ENCODE data around the gene ADARB1. TPM values are rescaled to one million over a fixed set of nuclear protein-coding genes. Genes with fewer than 3 reads are reported as not detected.

The ADARB1 gene
- total RNA-seq, 1 donor from 2014 or later: 5.1 TPM

- no peaks in the 10 kb centered on the region for H3K27me3 ChIP-seq
- Mint-ChIP-seq H3K4me3 (no peak overlapping the region), H3K4me1 (peaks cover 18% of the 10 kb centered on the region), H3K9me3 (no peaks in the 10 kb centered on the region), H3K36me3 (peaks cover 8% of the 10 kb centered on the region), H3K27me3 (ENCODE audit: insufficient read depth, low read depth) (peaks cover 2% of the 10 kb centered on the region), H3K27ac (no peak overlapping the region)
- no peak overlapping the region for H3K4me2 ChIP-seq
- DNase-seq (ENCODE audit: low spot score): no peak
- no peaks in the 10 kb centered on the region for H3K36me3 ChIP-seq
- no peak overlapping the region for H3K4me3 ChIP-seq
- no peaks in the 10 kb centered on the region for H3F3A ChIP-seq (ENCODE audit: low read depth)
- TF ChIP-seq CTCF (IDR thresholded peaks at IDR 0.05): no peak
- no peak for TF ChIP-seq EZH2phosphoT487 (IDR thresholded peaks at IDR 0.05)
- TF ChIP-seq EZH2 (IDR thresholded peaks at IDR 0.05): no peak
- no peaks in the 10 kb centered on the region for H3K79me2 ChIP-seq (ENCODE audit: low read depth)
- no peaks in the 10 kb centered on the region for H3K9me3 ChIP-seq (ENCODE audit: low read depth)
- H2AFZ ChIP-seq (replicated peaks): no peak overlapping the region
- no peak overlapping the region for H3K9ac ChIP-seq
- no peaks in the 10 kb centered on the region for H3K4me1 ChIP-seq
- no peak overlapping the region for H3K27ac ChIP-seq
- no peaks in the 10 kb centered on the region for H4K20me1 ChIP-seq (ENCODE audit: low read depth)
Observed at GRCh38 chr21:45178070-45178608, 103.8 kb downstream of the ADARB1 start.

- Histone ChIP-seq H3K4me2 (no peak overlapping the region), H3K27ac (no peak overlapping the region), H3K36me3 (no peaks in the 10 kb centered on the region), H3K9me3 (ENCODE audit: low read depth) (no peaks in the 10 kb centered on the region), H2AFZ (replicated peaks) (no peak overlapping the region), H3K27me3 (no peaks in the 10 kb centered on the region), H3F3A (ENCODE audit: low read depth) (no peaks in the 10 kb centered on the region), H3K4me1 (no peaks in the 10 kb centered on the region), H3K4me3 (no peak overlapping the region), H3K79me2 (ENCODE audit: low read depth) (no peaks in the 10 kb centered on the region), H3K9ac (no peak overlapping the region), H4K20me1 (ENCODE audit: low read depth) (no peaks in the 10 kb centered on the region)
- no peak for DNase-seq (ENCODE audit: low spot score)
- H3K4me1 Mint-ChIP-seq: peaks cover 18% of the 10 kb centered on the region
- H3K4me3 Mint-ChIP-seq: no peak overlapping the region
- no peak overlapping the region for H3K27ac Mint-ChIP-seq
- H3K27me3 Mint-ChIP-seq (ENCODE audit: insufficient read depth, low read depth): peaks cover 2% of the 10 kb centered on the region
- no peaks in the 10 kb centered on the region for H3K9me3 Mint-ChIP-seq
- H3K36me3 Mint-ChIP-seq: peaks cover 8% of the 10 kb centered on the region
- TF ChIP-seq EZH2phosphoT487 (IDR thresholded peaks at IDR 0.05) (no peak), CTCF (IDR thresholded peaks at IDR 0.05) (no peak), EZH2 (IDR thresholded peaks at IDR 0.05) (no peak)
Observed at GRCh38 chr21:45178971-45179370, 104.6 kb downstream of the ADARB1 start.

- Mint-ChIP-seq H3K36me3 (peaks cover 9% of the 10 kb centered on the region), H3K4me1 (peaks cover 18% of the 10 kb centered on the region), H3K27ac (no peak overlapping the region), H3K27me3 (ENCODE audit: insufficient read depth, low read depth) (no peaks in the 10 kb centered on the region), H3K9me3 (no peaks in the 10 kb centered on the region), H3K4me3 (no peak overlapping the region)
- no peaks in the 10 kb centered on the region for H3K9me3 ChIP-seq (ENCODE audit: low read depth)
- no peaks in the 10 kb centered on the region for H4K20me1 ChIP-seq (ENCODE audit: low read depth)
- H3K4me2 ChIP-seq: no peak overlapping the region
- H3K4me3 ChIP-seq: no peak overlapping the region
- no peaks in the 10 kb centered on the region for H3K79me2 ChIP-seq (ENCODE audit: low read depth)
- H3F3A ChIP-seq (ENCODE audit: low read depth): no peaks in the 10 kb centered on the region
- H2AFZ ChIP-seq (replicated peaks): no peak overlapping the region
- H3K27me3 ChIP-seq: no peaks in the 10 kb centered on the region
- no peak overlapping the region for H3K9ac ChIP-seq
- DNase-seq (ENCODE audit: low spot score): peak; percentile 28
- TF ChIP-seq CTCF (IDR thresholded peaks at IDR 0.05) (no peak), EZH2phosphoT487 (IDR thresholded peaks at IDR 0.05) (no peak), EZH2 (IDR thresholded peaks at IDR 0.05) (no peak)
- no peaks in the 10 kb centered on the region for H3K4me1 ChIP-seq
- H3K27ac ChIP-seq: no peak overlapping the region
- no peaks in the 10 kb centered on the region for H3K36me3 ChIP-seq
Observed at GRCh38 chr21:45179568-45180245, 105.3 kb downstream of the ADARB1 start.
